ENCODE data around the gene SDK1. TPM values are rescaled to one million over a fixed set of nuclear protein-coding genes. Genes with fewer than 3 reads are reported as not detected.

Gene SDK1
- total RNA-seq, 1 experiment from 2014 or later, result 9.3 TPM

DNA sequence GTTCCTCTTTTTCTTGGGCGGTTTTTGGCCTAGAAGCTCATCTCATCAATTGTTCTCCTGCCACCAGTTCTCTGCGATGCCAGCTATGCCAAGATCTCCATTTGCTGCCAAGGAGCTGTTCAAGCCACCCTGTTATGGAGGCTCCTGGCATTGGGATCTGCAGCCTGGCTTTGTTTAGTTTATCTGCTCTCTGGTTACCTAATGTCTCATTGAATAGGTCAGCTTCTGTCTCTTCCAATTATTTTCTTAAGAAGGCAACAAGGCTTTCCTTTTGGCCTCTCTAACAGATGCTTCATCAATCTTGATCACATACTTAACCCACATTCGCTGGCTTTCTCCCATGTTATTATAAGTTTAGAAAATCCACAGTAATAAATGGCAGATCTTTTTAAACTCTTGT is 20.6 kb upstream of the SDK1 start:
- Mint-ChIP-seq H3K4me3 (no peak overlapping the region), H3K36me3 (no peaks in the 10 kb centered on the region), H3K9me3 (peaks cover 17% of the 10 kb centered on the region), H3K27ac (no peak overlapping the region), H3K27me3 (ENCODE audit: low read depth) (no peaks in the 10 kb centered on the region; the same call in 1 of the 2 replicates), H3K4me1 (peaks cover 39% of the 10 kb centered on the region)
- TF ChIP-seq CREB1 (CRISPR knock-in tag; IDR thresholded peaks at IDR 0.05) (no peak), JUN (CRISPR knock-in tag; IDR thresholded peaks at IDR 0.05) (no peak), NR2C2 (CRISPR knock-in tag; IDR thresholded peaks at IDR 0.05) (no peak), NR3C1 (CRISPR knock-in tag; conservative IDR thresholded peaks at IDR 0.05; ENCODE audit: low read depth) (no peak), ELF4 (CRISPR knock-in tag; IDR thresholded peaks at IDR 0.05; ENCODE audit: low read depth) (no peak), ETV6 (CRISPR knock-in tag; IDR thresholded peaks at IDR 0.05) (no peak)
- TF ChIP-seq, protein P1, sequence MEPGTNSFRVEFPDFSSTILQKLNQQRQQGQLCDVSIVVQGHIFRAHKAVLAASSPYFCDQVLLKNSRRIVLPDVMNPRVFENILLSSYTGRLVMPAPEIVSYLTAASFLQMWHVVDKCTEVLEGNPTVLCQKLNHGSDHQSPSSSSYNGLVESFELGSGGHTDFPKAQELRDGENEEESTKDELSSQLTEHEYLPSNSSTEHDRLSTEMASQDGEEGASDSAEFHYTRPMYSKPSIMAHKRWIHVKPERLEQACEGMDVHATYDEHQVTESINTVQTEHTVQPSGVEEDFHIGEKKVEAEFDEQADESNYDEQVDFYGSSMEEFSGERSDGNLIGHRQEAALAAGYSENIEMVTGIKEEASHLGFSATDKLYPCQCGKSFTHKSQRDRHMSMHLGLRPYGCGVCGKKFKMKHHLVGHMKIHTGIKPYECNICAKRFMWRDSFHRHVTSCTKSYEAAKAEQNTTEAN (CRISPR knock-in tag; IDR thresholded peaks at IDR 0.05), result no peak
- TF ChIP-seq, protein P2, sequence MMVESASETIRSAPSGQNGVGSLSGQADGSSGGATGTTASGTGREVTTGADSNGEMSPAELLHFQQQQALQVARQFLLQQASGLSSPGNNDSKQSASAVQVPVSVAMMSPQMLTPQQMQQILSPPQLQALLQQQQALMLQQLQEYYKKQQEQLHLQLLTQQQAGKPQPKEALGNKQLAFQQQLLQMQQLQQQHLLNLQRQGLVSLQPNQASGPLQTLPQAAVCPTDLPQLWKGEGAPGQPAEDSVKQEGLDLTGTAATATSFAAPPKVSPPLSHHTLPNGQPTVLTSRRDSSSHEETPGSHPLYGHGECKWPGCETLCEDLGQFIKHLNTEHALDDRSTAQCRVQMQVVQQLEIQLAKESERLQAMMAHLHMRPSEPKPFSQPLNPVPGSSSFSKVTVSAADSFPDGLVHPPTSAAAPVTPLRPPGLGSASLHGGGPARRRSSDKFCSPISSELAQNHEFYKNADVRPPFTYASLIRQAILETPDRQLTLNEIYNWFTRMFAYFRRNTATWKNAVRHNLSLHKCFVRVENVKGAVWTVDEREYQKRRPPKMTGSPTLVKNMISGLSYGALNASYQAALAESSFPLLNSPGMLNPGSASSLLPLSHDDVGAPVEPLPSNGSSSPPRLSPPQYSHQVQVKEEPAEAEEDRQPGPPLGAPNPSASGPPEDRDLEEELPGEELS (CRISPR knock-in tag; IDR thresholded peaks at IDR 0.05), result no peak
- TF ChIP-seq, protein P3, sequence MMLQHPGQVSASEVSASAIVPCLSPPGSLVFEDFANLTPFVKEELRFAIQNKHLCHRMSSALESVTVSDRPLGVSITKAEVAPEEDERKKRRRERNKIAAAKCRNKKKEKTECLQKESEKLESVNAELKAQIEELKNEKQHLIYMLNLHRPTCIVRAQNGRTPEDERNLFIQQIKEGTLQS (CRISPR knock-in tag; conservative IDR thresholded peaks at IDR 0.05), result no peak
- ChIA-PET CTCF (interaction anchor here (0.8 kb wide), 1 partner anchor 22 kb away, joined by 3 read pairs; no protein-coding TSS in a partner anchor), POLR2A (no interaction called here)
- DNase-seq (ENCODE audit: low spot score) (no peak), ATAC-seq (no peak)

DNA sequence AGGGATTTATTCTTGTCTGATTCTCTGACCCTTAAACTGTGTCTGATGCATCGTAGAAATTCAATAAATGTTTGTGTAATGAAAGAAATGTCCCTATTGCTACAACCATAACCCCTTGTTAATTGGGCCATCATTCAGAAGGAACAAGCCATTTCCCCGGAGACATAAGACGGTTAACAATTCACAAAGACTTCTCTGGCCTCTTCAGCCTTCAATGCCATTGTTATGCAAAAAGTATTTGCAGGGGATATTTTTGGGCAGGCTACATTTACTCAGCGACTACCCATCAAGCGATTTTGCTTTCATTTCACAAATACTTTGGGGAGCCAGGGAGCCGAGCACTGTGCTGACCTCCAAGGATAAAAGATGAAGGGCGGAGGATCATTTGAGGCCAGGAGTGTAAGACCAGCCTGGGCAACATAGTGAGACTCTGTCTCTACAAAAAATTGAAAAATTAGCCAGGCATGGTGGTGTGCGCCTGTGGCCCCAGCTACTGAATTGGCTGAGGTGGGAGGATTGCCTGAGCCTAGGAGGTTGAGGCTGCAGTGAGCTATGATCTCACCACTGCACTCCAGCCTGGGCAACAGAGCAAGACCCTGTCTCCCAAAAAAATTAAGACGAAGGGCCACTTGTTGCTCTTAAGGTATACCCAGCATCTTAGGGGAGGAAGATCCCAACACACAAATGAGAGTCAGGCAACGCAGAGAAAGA is 20.0 kb upstream of the SDK1 start:
- TF ChIP-seq ZNF121 (CRISPR knock-in tag; IDR thresholded peaks at IDR 0.05) (peak; percentile 99), ZNF219 (CRISPR knock-in tag; IDR thresholded peaks at IDR 0.05; ENCODE audit: borderline replicate concordance) (no peak), ETV6 (CRISPR knock-in tag; IDR thresholded peaks at IDR 0.05) (no peak), TEAD4 (CRISPR knock-in tag; IDR thresholded peaks at IDR 0.05) (no peak)
- TF ChIP-seq, protein P4, sequence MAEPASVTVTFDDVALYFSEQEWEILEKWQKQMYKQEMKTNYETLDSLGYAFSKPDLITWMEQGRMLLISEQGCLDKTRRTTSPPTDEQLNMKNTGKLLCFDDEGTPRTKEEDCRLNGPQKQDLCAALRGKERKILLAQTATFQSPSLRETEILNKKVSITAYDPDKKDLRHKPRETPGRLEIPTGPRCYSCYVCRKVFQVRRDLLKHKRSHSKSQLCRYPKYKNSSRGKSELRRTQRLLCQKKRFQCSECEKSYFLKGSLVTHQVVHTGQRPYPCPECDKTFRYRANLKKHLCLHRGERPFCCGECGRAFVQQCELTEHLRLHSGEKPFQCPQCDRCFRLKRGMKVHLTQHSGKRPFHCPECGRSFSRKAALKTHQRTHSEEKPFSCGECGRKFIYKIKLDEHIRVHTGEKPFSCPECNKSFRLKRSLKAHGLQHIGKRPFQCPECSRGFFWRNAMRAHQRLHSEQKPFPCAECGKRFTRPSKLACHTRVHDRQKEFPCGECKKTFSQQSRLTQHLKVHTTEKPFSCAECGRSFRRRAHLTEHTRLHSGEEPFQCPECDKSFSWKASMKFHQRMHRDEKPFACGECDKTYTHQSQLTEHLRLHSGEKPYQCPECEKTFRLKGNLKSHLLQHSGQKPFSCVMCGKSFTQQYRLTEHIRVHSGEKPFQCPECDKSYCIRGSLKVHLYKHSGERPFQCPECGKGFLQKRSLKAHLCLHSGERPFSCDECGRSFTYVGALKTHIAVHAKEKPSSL (CRISPR knock-in tag; conservative IDR thresholded peaks at IDR 0.05), result no peak
- Mint-ChIP-seq H3K27ac (no peak overlapping the region), H3K4me3 (no peak overlapping the region), H3K27me3 (ENCODE audit: low read depth) (no peaks in the 10 kb centered on the region; the same call in 1 of the 2 replicates), H3K36me3 (no peaks in the 10 kb centered on the region), H3K4me1 (peaks cover 43% of the 10 kb centered on the region), H3K9me3 (peaks cover 14% of the 10 kb centered on the region)
- DNase-seq (ENCODE audit: low spot score) (no peak), ATAC-seq (no peak)
- POLR2A ChIA-PET, result no interaction called here
- CTCF ChIA-PET, result no interaction called here

DNA sequence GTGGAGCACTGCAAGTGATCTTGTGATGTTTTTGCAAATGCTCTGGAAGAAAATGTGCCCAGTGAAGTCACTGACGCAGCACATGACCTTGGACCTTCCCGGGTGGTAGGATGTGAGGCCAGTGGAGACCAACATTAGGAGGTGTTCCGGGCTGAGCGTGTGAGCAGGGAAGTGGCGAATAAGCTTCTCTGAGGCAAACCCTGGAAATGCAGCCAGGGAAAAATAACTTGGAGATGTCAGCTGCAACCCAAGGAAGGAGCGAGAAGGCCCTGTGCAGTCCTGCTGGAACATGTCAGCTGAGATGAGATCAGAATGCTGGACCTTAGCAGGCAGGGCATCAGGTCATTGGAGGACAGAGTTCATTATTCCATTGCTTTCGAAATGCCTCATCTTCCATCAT is 18.6 kb upstream of the SDK1 start:
- no peak overlapping the region for H3K4me3 Mint-ChIP-seq
- no peaks in the 10 kb centered on the region; the same call in 1 of the 2 replicates for H3K27me3 Mint-ChIP-seq (ENCODE audit: low read depth)
- no peak overlapping the region for H3K27ac Mint-ChIP-seq
- DNase-seq (ENCODE audit: low spot score), result no peak
- H3K36me3 Mint-ChIP-seq, result 0 out of 2 replicates have a peak, but pooled peaks cover under 1% of the 10 kb centered on the region
- peaks cover 18% of the 10 kb centered on the region for H3K9me3 Mint-ChIP-seq
- no peak for ATAC-seq
- ChIA-PET POLR2A (no interaction called here), CTCF (interaction anchor here (1.5 to 1.7 kb wide), 2 partner anchors 18 to 117 kb away, joined by 5 to 6 read pairs; no protein-coding TSS in a partner anchor)
- H3K4me1 Mint-ChIP-seq, result peaks cover 43% of the 10 kb centered on the region
- TF ChIP-seq, protein P5, sequence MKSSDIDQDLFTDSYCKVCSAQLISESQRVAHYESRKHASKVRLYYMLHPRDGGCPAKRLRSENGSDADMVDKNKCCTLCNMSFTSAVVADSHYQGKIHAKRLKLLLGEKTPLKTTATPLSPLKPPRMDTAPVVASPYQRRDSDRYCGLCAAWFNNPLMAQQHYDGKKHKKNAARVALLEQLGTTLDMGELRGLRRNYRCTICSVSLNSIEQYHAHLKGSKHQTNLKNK (CRISPR knock-in tag; IDR thresholded peaks at IDR 0.05), result no peak
- TF ChIP-seq, protein P4 (CRISPR knock-in tag; conservative IDR thresholded peaks at IDR 0.05), result no peak
- TF ChIP-seq, protein P6, sequence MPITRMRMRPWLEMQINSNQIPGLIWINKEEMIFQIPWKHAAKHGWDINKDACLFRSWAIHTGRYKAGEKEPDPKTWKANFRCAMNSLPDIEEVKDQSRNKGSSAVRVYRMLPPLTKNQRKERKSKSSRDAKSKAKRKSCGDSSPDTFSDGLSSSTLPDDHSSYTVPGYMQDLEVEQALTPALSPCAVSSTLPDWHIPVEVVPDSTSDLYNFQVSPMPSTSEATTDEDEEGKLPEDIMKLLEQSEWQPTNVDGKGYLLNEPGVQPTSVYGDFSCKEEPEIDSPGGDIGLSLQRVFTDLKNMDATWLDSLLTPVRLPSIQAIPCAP (CRISPR knock-in tag; IDR thresholded peaks at IDR 0.05), result no peak
- TF ChIP-seq ZNF423 (CRISPR knock-in tag; IDR thresholded peaks at IDR 0.05) (no peak), KAT7 (CRISPR knock-in tag; IDR thresholded peaks at IDR 0.05; ENCODE audit: borderline replicate concordance) (no peak)
- TF ChIP-seq, protein P3 (CRISPR knock-in tag; conservative IDR thresholded peaks at IDR 0.05), result no peak
- TF ChIP-seq, protein P7, sequence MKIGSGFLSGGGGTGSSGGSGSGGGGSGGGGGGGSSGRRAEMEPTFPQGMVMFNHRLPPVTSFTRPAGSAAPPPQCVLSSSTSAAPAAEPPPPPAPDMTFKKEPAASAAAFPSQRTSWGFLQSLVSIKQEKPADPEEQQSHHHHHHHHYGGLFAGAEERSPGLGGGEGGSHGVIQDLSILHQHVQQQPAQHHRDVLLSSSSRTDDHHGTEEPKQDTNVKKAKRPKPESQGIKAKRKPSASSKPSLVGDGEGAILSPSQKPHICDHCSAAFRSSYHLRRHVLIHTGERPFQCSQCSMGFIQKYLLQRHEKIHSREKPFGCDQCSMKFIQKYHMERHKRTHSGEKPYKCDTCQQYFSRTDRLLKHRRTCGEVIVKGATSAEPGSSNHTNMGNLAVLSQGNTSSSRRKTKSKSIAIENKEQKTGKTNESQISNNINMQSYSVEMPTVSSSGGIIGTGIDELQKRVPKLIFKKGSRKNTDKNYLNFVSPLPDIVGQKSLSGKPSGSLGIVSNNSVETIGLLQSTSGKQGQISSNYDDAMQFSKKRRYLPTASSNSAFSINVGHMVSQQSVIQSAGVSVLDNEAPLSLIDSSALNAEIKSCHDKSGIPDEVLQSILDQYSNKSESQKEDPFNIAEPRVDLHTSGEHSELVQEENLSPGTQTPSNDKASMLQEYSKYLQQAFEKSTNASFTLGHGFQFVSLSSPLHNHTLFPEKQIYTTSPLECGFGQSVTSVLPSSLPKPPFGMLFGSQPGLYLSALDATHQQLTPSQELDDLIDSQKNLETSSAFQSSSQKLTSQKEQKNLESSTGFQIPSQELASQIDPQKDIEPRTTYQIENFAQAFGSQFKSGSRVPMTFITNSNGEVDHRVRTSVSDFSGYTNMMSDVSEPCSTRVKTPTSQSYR (CRISPR knock-in tag; IDR thresholded peaks at IDR 0.05), result no peak

Data from WTC11 (cell line).